HEK293 (cell line): ENCODE results near the gene TCF7.
A peak's percentile ranks its signal among the peaks of the same experiment; 100 is the strongest.

Experiments
- CTCF ChIA-PET: fragments of 350-600 bp; formaldehyde crosslinking; extraction: SDS; loops from one replicate; lab custom pipeline; 2021; ENCODE audit warnings: antibody characterized with exemption; lab: Yijun Ruan, JAX
- POLR2A ChIA-PET: fragments of 300-600 bp; formaldehyde crosslinking; extraction: SDS; loops from one replicate; lab custom pipeline; 2020; ENCODE audit warnings: antibody characterized with exemption, inconsistent platforms; lab: Yijun Ruan, JAX
- H3K27ac ChIP-seq: fragments of 200-500 bp; sonication (Bioruptor generic); 2 replicates; pipeline ENCODE4 v1.5.1; 2014; ENCODE audit warnings: low read depth, low read length, control low read depth, inconsistent platforms; ENCODE audit errors: extremely low read depth
- H3K36me3 ChIP-seq, 2 experiments: fragments of 200-500 bp in 1 of 2; sonication (Bioruptor generic) in 1 of 2; 1 replicate in 1 of 2; 2 replicates in 1 of 2; pipeline ENCODE4 v1.5.1; 2014 to 2017; ENCODE audit warnings: inconsistent platforms in 2 of 2, low read length in 2 of 2; ENCODE audit not compliant: control insufficient read depth in 2 of 2, insufficient read depth in 1 of 2
- H3K4me1 ChIP-seq: fragments of 200-500 bp; sonication (Bioruptor generic); 2 replicates; pipeline ENCODE4 v1.5.1; 2014; ENCODE audit warnings: mild to moderate bottlenecking, low read length, inconsistent platforms; ENCODE audit not compliant: control insufficient read depth, insufficient read depth
- H3K4me3 ChIP-seq: 2 replicates; pipeline ENCODE4 v1.5.1; 2011; ENCODE audit warnings: low read depth, mild to moderate bottlenecking, control low read depth, low read length, moderate library complexity
- H3K9me3 ChIP-seq: fragments of 200-500 bp; sonication (Bioruptor generic); 2 replicates; pipeline ENCODE4 v1.5.1; 2014; ENCODE audit warnings: low read depth, low read length, inconsistent platforms; ENCODE audit not compliant: control insufficient read depth, insufficient read depth
- BCL11A ChIP-seq: fragments of 450-650 bp; formaldehyde crosslinking; IDR thresholded peaks from 2 replicates; pipeline ENCODE4 v1.5.1; 2016; ENCODE audit warnings: low read depth, missing biosample characterization, missing genetic modification characterization
- BCL6B ChIP-seq: fragments of 450-650 bp; formaldehyde crosslinking; IDR thresholded peaks from 2 replicates; pipeline ENCODE4 v1.5.1; 2017; ENCODE audit warnings: missing biosample characterization, missing genetic modification characterization
- HOXC10 ChIP-seq: sonication (generic); formaldehyde crosslinking; IDR thresholded peaks from 2 replicates; pipeline ENCODE4 v1.8.1; 2023; ENCODE audit warnings: mild to moderate bottlenecking, missing genetic modification reagents
- IKZF3 ChIP-seq: fragments of 450-650 bp; IDR thresholded peaks from 2 replicates; pipeline ENCODE4 v1.5.0; 2018; ENCODE audit warnings: missing biosample characterization, mild to moderate bottlenecking, missing genetic modification characterization, moderate library complexity
- KLF10 ChIP-seq: fragments of 450-650 bp; IDR thresholded peaks from 2 replicates; pipeline ENCODE4 v1.5.1; 2018; ENCODE audit warnings: missing biosample characterization, mild to moderate bottlenecking, missing genetic modification characterization
- KLF9 ChIP-seq: fragments of 450-650 bp; formaldehyde crosslinking; IDR thresholded peaks from 2 replicates; pipeline ENCODE4 v1.5.1; 2016; ENCODE audit warnings: missing biosample characterization, missing genetic modification characterization, low read depth
- REPIN1 ChIP-seq: fragments of 450-650 bp; formaldehyde crosslinking; IDR thresholded peaks from 2 replicates; pipeline ENCODE4 v1.5.1; 2017; ENCODE audit warnings: missing biosample characterization, missing genetic modification characterization, low read depth
- SCRT2 ChIP-seq: fragments of 450-650 bp; formaldehyde crosslinking; IDR thresholded peaks from 2 replicates; pipeline ENCODE4 v1.5.1; 2016; ENCODE audit warnings: missing biosample characterization, missing genetic modification characterization
- SP2 ChIP-seq: fragments of 450-650 bp; formaldehyde crosslinking; IDR thresholded peaks from 2 replicates; pipeline ENCODE4 v1.5.1; 2016; ENCODE audit warnings: missing biosample characterization, missing genetic modification characterization
- ZFP3 ChIP-seq: fragments of 450-650 bp; formaldehyde crosslinking; IDR thresholded peaks from 2 replicates; pipeline ENCODE4 v1.5.1; 2016; ENCODE audit warnings: low read depth, missing biosample characterization, missing genetic modification characterization
- ZFP37 ChIP-seq: fragments of 450-650 bp; formaldehyde crosslinking; IDR thresholded peaks from 2 replicates; pipeline ENCODE4 v1.5.1; 2016; ENCODE audit warnings: missing biosample characterization, missing genetic modification characterization
- ZNF114 ChIP-seq: fragments of 450-650 bp; formaldehyde crosslinking; IDR thresholded peaks from 2 replicates; pipeline ENCODE4 v1.5.0; 2017; ENCODE audit warnings: missing biosample characterization, missing genetic modification characterization
- ZNF280D ChIP-seq: fragments of 450-650 bp; formaldehyde crosslinking; IDR thresholded peaks from 2 replicates; pipeline ENCODE4 v1.5.1; 2016; ENCODE audit warnings: missing biosample characterization, missing genetic modification characterization
- ZNF335 ChIP-seq: fragments of 450-650 bp; formaldehyde crosslinking; conservative IDR thresholded peaks from 2 replicates; pipeline ENCODE4 v1.5.1; 2016; ENCODE audit warnings: missing biosample characterization, missing genetic modification characterization
- ZNF354C ChIP-seq: fragments of 450-650 bp; formaldehyde crosslinking; IDR thresholded peaks from 2 replicates; pipeline ENCODE4 v1.5.1; 2016; ENCODE audit warnings: missing biosample characterization, missing genetic modification characterization, low read depth, borderline replicate concordance
- ZNF394 ChIP-seq: fragments of 450-650 bp; formaldehyde crosslinking; IDR thresholded peaks from 2 replicates; pipeline ENCODE4 v1.5.1; 2016; ENCODE audit warnings: missing biosample characterization, missing genetic modification characterization, mild to moderate bottlenecking, moderate library complexity, borderline replicate concordance
- ZNF404 ChIP-seq: fragments of 450-650 bp; formaldehyde crosslinking; IDR thresholded peaks from 2 replicates; pipeline ENCODE4 v1.5.1; 2017; ENCODE audit warnings: missing biosample characterization, missing genetic modification characterization
- ZNF426 ChIP-seq: fragments of 450-650 bp; formaldehyde crosslinking; IDR thresholded peaks from 2 replicates; pipeline ENCODE4 v1.5.1; 2017; ENCODE audit warnings: missing biosample characterization, missing genetic modification characterization, mild to moderate bottlenecking, inconsistent platforms, moderate library complexity
- ZNF501 ChIP-seq: fragments of 450-650 bp; formaldehyde crosslinking; IDR thresholded peaks from 2 replicates; pipeline ENCODE4 v1.5.1; 2016; ENCODE audit warnings: missing biosample characterization, missing genetic modification characterization
- ZNF629 ChIP-seq: fragments of 450-650 bp; formaldehyde crosslinking; IDR thresholded peaks from 2 replicates; pipeline ENCODE4 v1.5.1; 2017; ENCODE audit warnings: missing biosample characterization, missing genetic modification characterization
- ZNF677 ChIP-seq: fragments of 450-650 bp; IDR thresholded peaks from 2 replicates; pipeline ENCODE4 v1.5.0; 2018; ENCODE audit warnings: missing biosample characterization, mild to moderate bottlenecking, missing genetic modification characterization, moderate library complexity
- ZNF692 ChIP-seq: fragments of 450-650 bp; formaldehyde crosslinking; IDR thresholded peaks from 2 replicates; pipeline ENCODE4 v1.5.1; 2016; ENCODE audit warnings: missing biosample characterization, missing genetic modification characterization
- ZNF777 ChIP-seq: fragments of 450-650 bp; formaldehyde crosslinking; IDR thresholded peaks from 2 replicates; pipeline ENCODE4 v1.5.1; 2017; ENCODE audit warnings: missing biosample characterization, missing genetic modification characterization, borderline replicate concordance
- ZNF785 ChIP-seq: fragments of 450-650 bp; formaldehyde crosslinking; IDR thresholded peaks from 2 replicates; pipeline ENCODE4 v1.5.1; 2016; ENCODE audit warnings: missing biosample characterization, missing genetic modification characterization
- ZNF843 ChIP-seq: fragments of 450-650 bp; formaldehyde crosslinking; IDR thresholded peaks from 2 replicates; pipeline ENCODE4 v1.5.1; 2016; ENCODE audit warnings: missing biosample characterization, missing genetic modification characterization
- ZXDB ChIP-seq: fragments of 450-650 bp; formaldehyde crosslinking; IDR thresholded peaks from 2 replicates; pipeline ENCODE4 v1.5.1; 2016; ENCODE audit warnings: missing biosample characterization, missing genetic modification characterization

Gene TCF7

GRCh38 chr5:134145779-134146581 lies 31.5 kb downstream of the TCF7 start (continued):
- TF ChIP-seq ZNF677 (tag by site-specific recombination) (no peak), KLF9 (tag by site-specific recombination) (no peak), ZNF354C (no peak), IKZF3 (tag by site-specific recombination) (peak; percentile 60; the same call in 1 of the 2 replicates), REPIN1 (no peak), ZNF501 (tag by site-specific recombination) (no peak), ZNF404 (tag by site-specific recombination) (no peak)

GRCh38 chr5:134146651-134147518 lies 32.4 kb downstream of the TCF7 start:
- Histone ChIP-seq H3K4me1 (peaks cover 9% of the 10 kb centered on the region; the same call in 1 of the 2 replicates), H3K27ac (no peak overlapping the region), H3K36me3 (peaks cover 4 to 94% of the 10 kb centered on the region in 2 experiments), H3K9me3 (no peaks in the 10 kb centered on the region), H3K4me3 (no peak overlapping the region)
- POLR2A ChIA-PET = interaction anchor here (1.2 kb wide), 1 partner anchor 107 kb away, joined by 4 read pairs; no protein-coding TSS in a partner anchor
- CTCF ChIA-PET = interaction anchor here (0.8 to 12.3 kb wide), 10 partner anchors 9 to 106 kb away, joined by 3 to 196 read pairs (median 4); no protein-coding TSS in a partner anchor
- 0 out of 2 replicates have a peak, but pooled peaks have one; percentile 18 for TF ChIP-seq KLF10 (tag by site-specific recombination)
- TF ChIP-seq ZNF114 (tag by site-specific recombination) = no peak

GRCh38 chr5:134148316-134148715 lies 33.8 kb downstream of the TCF7 start:
- Histone ChIP-seq H3K36me3 (peaks cover 14 to 94% of the 10 kb centered on the region in 2 experiments), H3K4me3 (no peak overlapping the region), H3K4me1 (peaks cover 9% of the 10 kb centered on the region; the same call in 1 of the 2 replicates), H3K27ac (no peak overlapping the region; the same call in 1 of the 2 replicates), H3K9me3 (no peaks in the 10 kb centered on the region)
- POLR2A ChIA-PET = no interaction called here
- CTCF ChIA-PET = interaction anchor here (0.6 to 12.3 kb wide), 4 partner anchors 47 to 226 kb away, joined by 3 to 196 read pairs (median 12); no protein-coding TSS in a partner anchor
- TF ChIP-seq ZNF394 (tag by site-specific recombination) = no peak
- no peak for TF ChIP-seq ZNF280D (tag by site-specific recombination)
- TF ChIP-seq ZNF335 (tag by site-specific recombination) = no peak
- no peak for TF ChIP-seq ZNF692
- no peak for TF ChIP-seq SP2 (tag by site-specific recombination)
- no peak for TF ChIP-seq ZNF785
- TF ChIP-seq ZNF843 (tag by site-specific recombination) = no peak
- no peak for TF ChIP-seq ZFP3 (tag by site-specific recombination)
- TF ChIP-seq HOXC10 (CRISPR knock-in tag) = no peak
- TF ChIP-seq ZXDB (tag by site-specific recombination) = no peak
- 0 out of 2 replicates have a peak, but pooled peaks have one; percentile 14 for TF ChIP-seq ZNF629
- TF ChIP-seq ZNF501 (tag by site-specific recombination) = no peak
- TF ChIP-seq BCL6B (tag by site-specific recombination) = 0 out of 2 replicates have a peak, but pooled peaks have one; percentile 48
- no peak for TF ChIP-seq ZNF777 (tag by site-specific recombination)
- no peak for TF ChIP-seq ZFP37 (tag by site-specific recombination)
- TF ChIP-seq ZNF426 = no peak
- no peak for TF ChIP-seq BCL11A (tag by site-specific recombination)
- peak; percentile 94 for TF ChIP-seq SCRT2 (tag by site-specific recombination)
